OCI-LY1 (cell line): ENCODE measurements around the gene DYNC2I2.

Source experiments
- EZH2 ChIP-seq: fragments of 200-600 bp; sonication (generic), shearing (Covaris generic); IDR thresholded peaks from 2 replicates; pipeline ENCODE4 v1.8.0; 2017; ENCODE audit warnings: borderline replicate concordance, mixed run types, mild to moderate bottlenecking, antibody characterized with exemption, low read length, moderate library complexity, mixed read lengths
- TF ChIP-seq, protein P1 (sequence below): fragments of 200-600 bp; sonication (generic), shearing (Covaris generic); IDR thresholded peaks from 2 replicates; pipeline ENCODE4 v1.5.1; 2017; ENCODE audit warnings: mild to moderate bottlenecking, antibody characterized with exemption, low read length, moderate library complexity, mixed read lengths

GRCh38 chr9:128633057-128633456 lies 23.6 kb downstream of the DYNC2I2 start:
- TF ChIP-seq, protein P1, sequence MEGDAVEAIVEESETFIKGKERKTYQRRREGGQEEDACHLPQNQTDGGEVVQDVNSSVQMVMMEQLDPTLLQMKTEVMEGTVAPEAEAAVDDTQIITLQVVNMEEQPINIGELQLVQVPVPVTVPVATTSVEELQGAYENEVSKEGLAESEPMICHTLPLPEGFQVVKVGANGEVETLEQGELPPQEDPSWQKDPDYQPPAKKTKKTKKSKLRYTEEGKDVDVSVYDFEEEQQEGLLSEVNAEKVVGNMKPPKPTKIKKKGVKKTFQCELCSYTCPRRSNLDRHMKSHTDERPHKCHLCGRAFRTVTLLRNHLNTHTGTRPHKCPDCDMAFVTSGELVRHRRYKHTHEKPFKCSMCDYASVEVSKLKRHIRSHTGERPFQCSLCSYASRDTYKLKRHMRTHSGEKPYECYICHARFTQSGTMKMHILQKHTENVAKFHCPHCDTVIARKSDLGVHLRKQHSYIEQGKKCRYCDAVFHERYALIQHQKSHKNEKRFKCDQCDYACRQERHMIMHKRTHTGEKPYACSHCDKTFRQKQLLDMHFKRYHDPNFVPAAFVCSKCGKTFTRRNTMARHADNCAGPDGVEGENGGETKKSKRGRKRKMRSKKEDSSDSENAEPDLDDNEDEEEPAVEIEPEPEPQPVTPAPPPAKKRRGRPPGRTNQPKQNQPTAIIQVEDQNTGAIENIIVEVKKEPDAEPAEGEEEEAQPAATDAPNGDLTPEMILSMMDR: no peak
- TF ChIP-seq EZH2: no peak
